Endothelial cell of umbilical vein (primary cell): ENCODE measurements around the gene SNAP25. TPM values are rescaled to one million over a fixed set of nuclear protein-coding genes. Genes with fewer than 3 reads are reported as not detected.

Source experiments
- BruUV-seq: library from RNA; stranded (reverse); fragments of 400-500 nt; replicated peaks from 2 replicates; lab custom pipeline; 2021; lab: Mats Ljungman, UMichigan
- CTCF ChIA-PET: fragments of 300-600, 350-600 bp; sonication (Branson Sonifier 250); formaldehyde crosslinking; loops from one replicate; lab custom pipeline; 2021; ENCODE audit warnings: antibody characterized with exemption, inconsistent platforms; lab: Charles Lee
- POLR2A ChIA-PET: fragments of 300-600, 350-600 bp; sonication (Branson Sonifier 250); formaldehyde crosslinking; loops from one replicate; lab custom pipeline; 2021; ENCODE audit warnings: antibody characterized with exemption, inconsistent platforms; lab: Charles Lee
- DNase-seq: peaks from one replicate; pipeline ENCODE4 v3.0.0-alpha.2; 2011; ENCODE audit warnings: low read depth, low spot score
- FAIRE-seq: peaks from 2 replicates; lab custom pipeline; 2011; peaks lifted over from hg19 to GRCh38; lab: Jason Lieb, UNC
- H2AFZ ChIP-seq: 2 replicates; pipeline ENCODE4 v1.6.0; 2012; ENCODE audit warnings: low read depth, low read length, control low read depth, inconsistent platforms
- H3K27ac ChIP-seq: 2 replicates; pipeline ENCODE4 v1.5.1; 2011; ENCODE audit warnings: low read depth, mild to moderate bottlenecking, control low read depth, low read length, moderate library complexity; ENCODE audit not compliant: insufficient read depth
- H3K27me3 ChIP-seq, 2 experiments: 2 replicates each; pipeline versions ENCODE4 v1.6.0 to v1.6.1; 2011; ENCODE audit warnings: low read length in 2 of 2, mixed read lengths in 1 of 2; ENCODE audit not compliant: control insufficient read depth in 2 of 2, insufficient read depth in 2 of 2
- H3K36me3 ChIP-seq, 2 experiments: 2 replicates in 1 of 2; 3 replicates in 1 of 2; pipeline ENCODE4 v1.5.1; 2011; ENCODE audit warnings: low read length in 2 of 2, mild to moderate bottlenecking in 1 of 2, moderate library complexity in 1 of 2; ENCODE audit not compliant: control insufficient read depth in 2 of 2, insufficient read depth in 2 of 2; ENCODE audit errors: extremely low read depth in 1 of 2
- H3K4me1 ChIP-seq: 3 replicates; pipeline ENCODE4 v1.5.1; 2011; ENCODE audit warnings: mild to moderate bottlenecking, low read length; ENCODE audit not compliant: control insufficient read depth, insufficient read depth; ENCODE audit errors: extremely low read depth
- H3K4me2 ChIP-seq: 2 replicates; pipeline ENCODE4 v1.6.1; 2011; ENCODE audit warnings: low read length, control low read depth, mixed read lengths; ENCODE audit not compliant: insufficient read depth
- H3K4me3 ChIP-seq, 3 experiments: fragments of 200-600 bp in 1 of 3; sonication (generic), shearing (Covaris generic) in 1 of 3; replicated peaks in 1 of 3; 2 replicates each; pipeline ENCODE4 v1.5.1; 2011 to 2016; ENCODE audit warnings: control low read depth in 3 of 3, low read length in 3 of 3, mild to moderate bottlenecking in 2 of 3, inconsistent platforms in 1 of 3, low read depth in 1 of 3, moderate library complexity in 1 of 3; ENCODE audit not compliant: insufficient read depth in 1 of 3
- H3K79me2 ChIP-seq: 2 replicates; pipeline ENCODE4 v1.6.0; 2012; ENCODE audit warnings: low read length, inconsistent platforms; ENCODE audit not compliant: control insufficient read depth, insufficient read depth
- H3K9ac ChIP-seq: replicated peaks from 2 replicates; pipeline ENCODE3; 2011; ENCODE audit warnings: low read length, control low read depth; ENCODE audit not compliant: insufficient read depth; ENCODE audit errors: extremely low read depth
- H3K9me1 ChIP-seq: replicated peaks from 3 replicates; pipeline ENCODE4 v1.6.0; 2011; ENCODE audit warnings: mild to moderate bottlenecking, low read length; ENCODE audit not compliant: control insufficient read depth, insufficient read depth; ENCODE audit errors: extremely low read depth
- H3K9me3 ChIP-seq: replicated peaks from 2 replicates; pipeline ENCODE4 v1.5.1; 2012; ENCODE audit warnings: low read length, inconsistent platforms; ENCODE audit not compliant: control insufficient read depth, insufficient read depth
- H4K20me1 ChIP-seq: replicated peaks from 2 replicates; pipeline ENCODE3; 2011; ENCODE audit warnings: mild to moderate bottlenecking, low read length; ENCODE audit not compliant: control insufficient read depth, insufficient read depth; ENCODE audit errors: extremely low read depth
- FOS ChIP-seq: IDR thresholded peaks from 2 replicates; pipeline ENCODE4 v1.6.1; 2011; ENCODE audit warnings: mild to moderate bottlenecking, low read length, moderate library complexity, borderline replicate concordance; ENCODE audit not compliant: insufficient read depth
- GATA2 ChIP-seq: IDR thresholded peaks from 2 replicates; pipeline ENCODE4 v1.7.0; 2011; ENCODE audit warnings: low read depth, mild to moderate bottlenecking, moderate library complexity, mixed read lengths, low read length; ENCODE audit not compliant: insufficient read length, insufficient read depth
- JUN ChIP-seq: IDR thresholded peaks from 2 replicates; pipeline ENCODE4 v1.6.1; 2011; ENCODE audit warnings: borderline replicate concordance, low read depth; ENCODE audit not compliant: insufficient read length, insufficient read depth
- POLR2A ChIP-seq: IDR thresholded peaks from 2 replicates; pipeline ENCODE4 v1.6.1; 2012; ENCODE audit warnings: low read depth, mild to moderate bottlenecking, control low read depth, low read length
- POLR2AphosphoS5 ChIP-seq: IDR thresholded peaks from 2 replicates; pipeline ENCODE4 v1.6.1; 2012; ENCODE audit warnings: low read depth, mild to moderate bottlenecking, control low read depth, low read length, moderate library complexity; ENCODE audit not compliant: insufficient read depth
- dilution Hi-C: fragments of 300-500 bp; cut with MboI; formaldehyde crosslinking; loops from one replicate; pipeline ENCODE4 v1.15.0; 2019; ENCODE audit warnings: low sequenced_read_pairs; ENCODE audit not compliant: extremely low pct_ligation_motif_present
- intact Hi-C: fragments of 100-400 bp; cut with micrococcal nuclease; formaldehyde crosslinking; loops from one replicate; pipeline ENCODE4 v1.10.0; 2022
- polyA plus RNA-seq, 4 experiments: library from polyadenylated mRNA; depleted of rRNA in 3 of 4; stranded (reverse) in 3 of 4; unstranded in 1 of 4; fragments of >200 nt; gene quantifications; 2 replicates each; pipeline versions ENCODE4 v1.2.1 to v1.2.3, GENCODE V29; 2011 to 2012; ENCODE audit warnings: missing spikeins in 1 of 4
- total RNA-seq: library from RNA; stranded (reverse); gene quantifications from 2 replicates; pipeline ENCODE4 v1.2.3, GENCODE V29; 2021
- TF ChIP-seq, protein P1 (sequence below): IDR thresholded peaks from 2 replicates; pipeline ENCODE4 v1.6.1; 2011; ENCODE audit not compliant: insufficient read depth, insufficient read length
- TF ChIP-seq, protein P2 (sequence below), 2 donors: IDR thresholded peaks; 1 replicate in 1 of 2; 2 replicates in 1 of 2; pipeline ENCODE4 v1.5.1; 2011; ENCODE audit warnings: low read length in 2 of 2, mild to moderate bottlenecking in 2 of 2, moderate library complexity in 2 of 2, control low read depth in 1 of 2, inconsistent platforms in 1 of 2, low read depth in 1 of 2; ENCODE audit not compliant: insufficient read depth in 1 of 2; ENCODE audit errors: extremely low read depth in 1 of 2

SNAP25 gene
- total and polyA plus RNA-seq, 2 donors (not counting 3 experiments of a cell fraction or from before 2014, with no cell fraction given), result 3.9 to 4.4 TPM

DNA sequence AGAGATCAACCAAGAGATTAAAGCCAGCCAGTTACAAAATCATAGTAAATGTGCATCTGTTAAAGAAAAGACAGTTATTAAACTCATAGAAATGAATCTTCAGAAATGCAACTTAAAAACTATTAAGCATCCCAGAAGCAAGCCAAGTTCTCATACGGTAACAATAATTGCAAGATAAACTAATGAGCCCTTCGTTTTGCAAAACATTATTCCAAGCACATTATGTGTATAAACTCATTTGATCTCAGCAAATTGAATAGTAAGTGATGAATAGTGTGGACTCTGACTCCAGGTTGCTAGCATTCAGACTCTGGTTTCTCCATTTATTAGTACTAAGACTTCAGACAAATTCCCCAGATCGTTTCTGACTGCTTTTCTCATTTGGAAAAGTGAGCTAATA is 85.2 kb downstream of the SNAP25 start:
- CTCF ChIA-PET, result no interaction called here
- Histone ChIP-seq H3K4me2 (no peak overlapping the region), H2AFZ (no peak overlapping the region), H3K27me3 (no peaks in the 10 kb centered on the region), H3K4me3 (no peak overlapping the region), H3K9me3 (no peaks in the 10 kb centered on the region), H4K20me1 (no peaks in the 10 kb centered on the region), H3K36me3 (no peaks in the 10 kb centered on the region), H3K4me1 (peaks cover 25% of the 10 kb centered on the region), H3K9ac (no peak overlapping the region), H3K79me2 (no peaks in the 10 kb centered on the region), H3K27ac (no peak overlapping the region), H3K9me1 (no peaks in the 10 kb centered on the region)
- intact Hi-C loops (no loop called here), dilution Hi-C loops (no loop called here)
- POLR2A ChIA-PET, result no interaction called here
- DNase-seq, result no peak
- TF ChIP-seq POLR2A (no peak), GATA2 (no peak), JUN (no peak), POLR2AphosphoS5 (no peak), FOS (no peak)
- TF ChIP-seq, protein P1, sequence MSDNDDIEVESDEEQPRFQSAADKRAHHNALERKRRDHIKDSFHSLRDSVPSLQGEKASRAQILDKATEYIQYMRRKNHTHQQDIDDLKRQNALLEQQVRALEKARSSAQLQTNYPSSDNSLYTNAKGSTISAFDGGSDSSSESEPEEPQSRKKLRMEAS, result no peak
- TF ChIP-seq, protein P2, sequence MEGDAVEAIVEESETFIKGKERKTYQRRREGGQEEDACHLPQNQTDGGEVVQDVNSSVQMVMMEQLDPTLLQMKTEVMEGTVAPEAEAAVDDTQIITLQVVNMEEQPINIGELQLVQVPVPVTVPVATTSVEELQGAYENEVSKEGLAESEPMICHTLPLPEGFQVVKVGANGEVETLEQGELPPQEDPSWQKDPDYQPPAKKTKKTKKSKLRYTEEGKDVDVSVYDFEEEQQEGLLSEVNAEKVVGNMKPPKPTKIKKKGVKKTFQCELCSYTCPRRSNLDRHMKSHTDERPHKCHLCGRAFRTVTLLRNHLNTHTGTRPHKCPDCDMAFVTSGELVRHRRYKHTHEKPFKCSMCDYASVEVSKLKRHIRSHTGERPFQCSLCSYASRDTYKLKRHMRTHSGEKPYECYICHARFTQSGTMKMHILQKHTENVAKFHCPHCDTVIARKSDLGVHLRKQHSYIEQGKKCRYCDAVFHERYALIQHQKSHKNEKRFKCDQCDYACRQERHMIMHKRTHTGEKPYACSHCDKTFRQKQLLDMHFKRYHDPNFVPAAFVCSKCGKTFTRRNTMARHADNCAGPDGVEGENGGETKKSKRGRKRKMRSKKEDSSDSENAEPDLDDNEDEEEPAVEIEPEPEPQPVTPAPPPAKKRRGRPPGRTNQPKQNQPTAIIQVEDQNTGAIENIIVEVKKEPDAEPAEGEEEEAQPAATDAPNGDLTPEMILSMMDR (IDR thresholded peaks at IDR 0.05; ENCODE audit: extremely low read depth in 1 of 2, insufficient read depth in 1 of 2, low read depth in 1 of 2, low read length in 2 of 2), result no peak
- no peak for FAIRE-seq
- no TSS peak for BruUV-seq
